Right lobe of liver (tissue), 4 donors: ENCODE data around the gene SPACA5.

ENCODE experiments used
- POLR2A ChIP-seq: fragments of 450-650 bp; IDR thresholded peaks from one replicate; pipeline ENCODE4 v1.6.1; 2017; ENCODE audit warnings: antibody characterized with exemption, mild to moderate bottlenecking
- TF ChIP-seq, protein P1 (sequence below), 4 donors: fragments of 200-600 bp in 3 of 4; fragments of 450-650 bp in 1 of 4; IDR thresholded peaks; one replicate each; pipeline versions ENCODE4 v1.5.1 to v1.8.0; 2016 to 2022; ENCODE audit warnings: antibody characterized with exemption in 4 of 4, mild to moderate bottlenecking in 2 of 4
- donor health status: DM: no; HTN: no; CAD: no.
- donor health status: DM: no; HTN: no; CAD: no.
- donor health status: DM: no; HTN: yes; CAD: no.

DNA sequence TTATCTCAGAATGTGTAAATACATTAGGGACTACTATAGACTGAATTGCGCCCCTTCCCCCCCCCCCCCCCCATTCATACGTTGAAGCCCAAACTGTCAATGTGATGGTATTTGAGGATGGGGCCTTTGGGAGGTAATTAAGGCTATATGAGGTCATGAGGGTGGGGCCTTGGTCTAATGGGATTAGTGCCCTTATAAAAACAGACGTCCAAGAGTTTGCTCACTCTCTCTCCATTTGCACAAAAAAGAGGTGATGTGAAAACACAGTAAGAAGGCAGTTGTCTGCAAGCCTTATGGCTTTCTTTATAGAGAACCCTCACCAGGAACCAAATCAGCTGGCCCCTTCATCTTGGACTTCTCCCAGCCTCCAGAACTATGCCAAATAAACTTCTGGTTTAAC is 15.3 kb downstream of the SPACA5 start:
- TF ChIP-seq, protein P1, sequence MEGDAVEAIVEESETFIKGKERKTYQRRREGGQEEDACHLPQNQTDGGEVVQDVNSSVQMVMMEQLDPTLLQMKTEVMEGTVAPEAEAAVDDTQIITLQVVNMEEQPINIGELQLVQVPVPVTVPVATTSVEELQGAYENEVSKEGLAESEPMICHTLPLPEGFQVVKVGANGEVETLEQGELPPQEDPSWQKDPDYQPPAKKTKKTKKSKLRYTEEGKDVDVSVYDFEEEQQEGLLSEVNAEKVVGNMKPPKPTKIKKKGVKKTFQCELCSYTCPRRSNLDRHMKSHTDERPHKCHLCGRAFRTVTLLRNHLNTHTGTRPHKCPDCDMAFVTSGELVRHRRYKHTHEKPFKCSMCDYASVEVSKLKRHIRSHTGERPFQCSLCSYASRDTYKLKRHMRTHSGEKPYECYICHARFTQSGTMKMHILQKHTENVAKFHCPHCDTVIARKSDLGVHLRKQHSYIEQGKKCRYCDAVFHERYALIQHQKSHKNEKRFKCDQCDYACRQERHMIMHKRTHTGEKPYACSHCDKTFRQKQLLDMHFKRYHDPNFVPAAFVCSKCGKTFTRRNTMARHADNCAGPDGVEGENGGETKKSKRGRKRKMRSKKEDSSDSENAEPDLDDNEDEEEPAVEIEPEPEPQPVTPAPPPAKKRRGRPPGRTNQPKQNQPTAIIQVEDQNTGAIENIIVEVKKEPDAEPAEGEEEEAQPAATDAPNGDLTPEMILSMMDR (IDR thresholded peaks at IDR 0.05) = no peak
- no peak for TF ChIP-seq POLR2A
